ENCODE data around the gene IFITM2.

DNA sequence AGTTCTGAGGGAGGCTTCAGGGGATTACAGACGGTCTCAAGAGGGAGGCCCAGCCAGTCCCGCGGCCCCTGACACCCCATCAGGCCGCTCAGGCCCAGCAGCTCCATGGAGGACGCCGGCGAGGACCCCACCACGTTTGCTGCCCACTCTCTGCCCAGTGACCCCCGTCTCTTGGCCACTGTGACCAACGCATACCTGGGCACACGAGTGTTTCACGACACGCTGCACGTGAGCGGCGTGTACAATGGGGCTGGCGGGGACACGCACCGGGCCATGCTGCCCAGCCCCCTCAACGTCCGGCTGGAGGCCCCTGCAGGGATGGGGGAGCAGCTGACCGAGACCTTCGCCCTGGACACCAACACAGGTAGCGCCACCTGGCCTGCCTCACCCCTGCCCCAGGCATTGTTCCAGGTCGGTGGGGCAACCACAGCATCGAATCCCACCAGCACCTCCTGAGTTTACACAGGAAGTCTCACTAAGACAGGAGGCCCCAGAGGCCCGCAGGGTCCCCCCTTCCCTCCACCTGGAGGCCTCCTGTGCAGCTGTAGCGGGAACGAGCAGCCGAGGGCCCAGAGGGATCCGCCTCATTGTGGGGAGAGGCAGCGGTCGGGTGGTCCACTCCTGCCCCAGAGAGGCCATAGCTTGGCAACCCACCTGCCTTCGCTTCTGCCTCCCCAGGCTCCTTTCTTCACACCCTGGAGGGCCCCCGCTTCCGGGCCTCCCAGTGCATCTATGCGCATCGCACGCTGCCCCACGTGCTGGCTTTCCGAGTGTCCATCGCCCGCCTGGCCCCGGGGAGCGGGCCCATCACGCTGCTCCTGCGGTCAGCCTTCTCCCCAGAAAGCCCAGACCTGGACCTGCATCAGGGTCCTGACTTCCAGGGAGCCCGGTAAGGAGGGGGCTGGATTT is 17.6 kb upstream of the IFITM2 start:
- TF ChIP-seq EZH2phosphoT487 (IDR thresholded peaks at IDR 0.05; ENCODE audit: insufficient read depth, low read depth) = no peak
- TF ChIP-seq EZH2 (IDR thresholded peaks at IDR 0.05; ENCODE audit: insufficient read depth, poor library complexity, severe bottlenecking) = no peak

Measured in GM23248 (cell line).